DMS 273 (cell line): ENCODE data around the gene SEMA5B.

Experiments
- DNase-seq: peaks from one replicate; lab custom pipeline; 2025; ENCODE audit not compliant: unreplicated experiment; lab: John Stamatoyannopoulos, UW

SEMA5B gene

GRCh38 chr3:123027292-123028232 lies at the start of gene SEMA5B:
Gene SEMA5B (minus strand): TSS chr3:123027763. CDS start chr3:122961263, 66,500 bp downstream.
- peak; percentile 88 for DNase-seq

- DNase-seq, result peak; percentile 86
Measured at GRCh38 chr3:123076496-123077418, 49.2 kb upstream of the SEMA5B start.

GRCh38 chr3:123076112-123076495 lies 48.5 kb upstream of the SEMA5B start:
- no peak for DNase-seq

GRCh38 chr3:123075359-123075758 lies 47.8 kb upstream of the SEMA5B start:
- DNase-seq, result no peak

- DNase-seq, result no peak
Measured at GRCh38 chr3:123072564-123072963, 45.0 kb upstream of the SEMA5B start.

GRCh38 chr3:123072152-123072551 lies 44.6 kb upstream of the SEMA5B start:
- no peak for DNase-seq

- no peak for DNase-seq
Measured at GRCh38 chr3:123071581-123071980, 44.0 kb upstream of the SEMA5B start.

- DNase-seq, result peak; percentile 93
Measured at GRCh38 chr3:123071146-123071545, 43.6 kb upstream of the SEMA5B start.

GRCh38 chr3:123070510-123070909 lies 42.9 kb upstream of the SEMA5B start:
- DNase-seq, result no peak

- no peak for DNase-seq
Measured at GRCh38 chr3:123068601-123069381, 41.2 kb upstream of the SEMA5B start.

- peak; percentile 79 for DNase-seq
Measured at GRCh38 chr3:123067689-123068600, 40.4 kb upstream of the SEMA5B start.

GRCh38 chr3:123066896-123067688 lies 39.5 kb upstream of the SEMA5B start, which contains the start of gene PDIA5:
Gene PDIA5 (plus strand): TSS chr3:123067025. CDS start chr3:123067165, 140 bp downstream.
- peak; percentile 99 for DNase-seq

- no peak for DNase-seq
Measured at GRCh38 chr3:123066599-123066895, 39.0 kb upstream of the SEMA5B start.

GRCh38 chr3:123064914-123065313 lies 37.4 kb upstream of the SEMA5B start:
- DNase-seq, result no peak

GRCh38 chr3:123064506-123064905 lies 36.9 kb upstream of the SEMA5B start:
- DNase-seq, result no peak

GRCh38 chr3:123063034-123063433 lies 35.5 kb upstream of the SEMA5B start:
- no peak for DNase-seq

- no peak for DNase-seq
Measured at GRCh38 chr3:123061856-123062255, 34.3 kb upstream of the SEMA5B start.

GRCh38 chr3:123060054-123060453 lies 32.5 kb upstream of the SEMA5B start:
- DNase-seq, result no peak

GRCh38 chr3:123058505-123058904 lies 30.9 kb upstream of the SEMA5B start:
- no peak for DNase-seq
